SK-N-SH (cell line): ENCODE measurements around the gene TICRR. TPM values are rescaled to one million over a fixed set of nuclear protein-coding genes. Genes with fewer than 3 reads are reported as not detected.

Experiments used
- CTCF ChIA-PET: fragments of 300-600, 350-600 bp; formaldehyde crosslinking; extraction: SDS; loops from one replicate; lab custom pipeline; 2021; lab: Yijun Ruan, JAX
- POLR2A ChIA-PET: fragments of 350-600 bp; sonication (Branson Sonifier 250); formaldehyde crosslinking; extraction: SDS; loops from one replicate; lab custom pipeline; 2020; ENCODE audit warnings: antibody characterized with exemption, inconsistent platforms; lab: Yijun Ruan, JAX
- DNase-seq: peaks from one replicate; pipeline ENCODE4 v3.0.0; 2012
- H2AFZ ChIP-seq: fragments of 200-600 bp; sonication (generic); 2 replicates; pipeline ENCODE4 v1.8.1; 2016; ENCODE audit warnings: antibody characterized with exemption, mild to moderate bottlenecking, low read depth
- H3F3A ChIP-seq: fragments of 200-600 bp; sonication (generic); replicated peaks from 2 replicates; pipeline ENCODE3; 2016; ENCODE audit warnings: antibody characterized with exemption, mild to moderate bottlenecking; ENCODE audit not compliant: insufficient read depth
- H3K27ac ChIP-seq, 2 experiments: fragments of 200-500 bp in 1 of 2; fragments of 200-600 bp in 1 of 2; sonication (Bioruptor generic) in 1 of 2; sonication (generic), shearing (Covaris generic) in 1 of 2; 2 replicates each; pipeline versions ENCODE4 v1.5.1 to v1.6.1; 2014 to 2016; ENCODE audit warnings: low read depth in 2 of 2, inconsistent platforms in 1 of 2, low read length in 1 of 2, mild to moderate bottlenecking in 1 of 2, mixed read lengths in 1 of 2
- H3K27me3 ChIP-seq: fragments of 200-600 bp; sonication (generic), shearing (Covaris generic); 2 replicates; pipeline ENCODE4 v1.6.1; 2016; ENCODE audit warnings: mixed run types; ENCODE audit not compliant: insufficient read depth
- H3K36me3 ChIP-seq, 2 experiments: fragments of 200-500 bp in 1 of 2; fragments of 200-600 bp in 1 of 2; sonication (Bioruptor generic) in 1 of 2; sonication (generic) in 1 of 2; replicated peaks in 1 of 2; 2 replicates each; pipeline versions ENCODE3 to v1.5.1; 2014 to 2016; ENCODE audit warnings: low read length in 1 of 2, mild to moderate bottlenecking in 1 of 2; ENCODE audit not compliant: insufficient read depth in 2 of 2, control insufficient read depth in 1 of 2
- H3K4me1 ChIP-seq, 2 experiments: fragments of 200-500 bp in 1 of 2; fragments of 200-600 bp in 1 of 2; sonication (Bioruptor generic) in 1 of 2; sonication (generic), shearing (Covaris generic) in 1 of 2; 2 replicates each; pipeline versions ENCODE4 v1.5.1 to v1.6.1; 2014 to 2016; ENCODE audit warnings: low read depth in 1 of 2, low read length in 1 of 2, mixed run types in 1 of 2; ENCODE audit not compliant: insufficient read depth in 2 of 2, control insufficient read depth in 1 of 2
- H3K4me2 ChIP-seq: fragments of 200-600 bp; sonication (generic), shearing (Covaris generic); 2 replicates; pipeline ENCODE4 v1.6.1; 2017; ENCODE audit warnings: mixed run types
- H3K4me3 ChIP-seq, 2 experiments: fragments of 200-500 bp in 1 of 2; fragments of 200-600 bp in 1 of 2; sonication (Bioruptor generic) in 1 of 2; sonication (generic), shearing (Covaris generic) in 1 of 2; 2 replicates each; pipeline versions ENCODE4 v1.5.1 to v1.8.1; 2014 to 2016; ENCODE audit warnings: low read depth in 2 of 2, inconsistent platforms in 1 of 2, low read length in 1 of 2, mild to moderate bottlenecking in 1 of 2, mixed read lengths in 1 of 2, moderate library complexity in 1 of 2
- H3K79me2 ChIP-seq: fragments of 200-600 bp; sonication (generic); 2 replicates; pipeline ENCODE4 v1.8.1; 2017; ENCODE audit warnings: mild to moderate bottlenecking; ENCODE audit not compliant: insufficient read depth
- H3K9ac ChIP-seq: fragments of 200-600 bp; sonication (generic); 2 replicates; pipeline ENCODE4 v1.6.1; 2017; ENCODE audit warnings: mixed run types
- H3K9me2 ChIP-seq: fragments of 200-600 bp; sonication (generic); 2 replicates; pipeline ENCODE4 v1.6.1; 2017; ENCODE audit warnings: mixed run types
- H3K9me3 ChIP-seq: fragments of 200-600 bp; sonication (generic); 2 replicates; pipeline ENCODE4 v1.6.1; 2017; ENCODE audit warnings: mixed run types, mild to moderate bottlenecking, moderate library complexity
- H4K20me1 ChIP-seq: fragments of 200-600 bp; sonication (generic); 2 replicates; pipeline ENCODE4 v1.6.1; 2017; ENCODE audit warnings: mild to moderate bottlenecking, mixed run types; ENCODE audit not compliant: insufficient read depth
- CHD2 ChIP-seq: fragments of 150-350 bp; IDR thresholded peaks from 2 replicates; pipeline ENCODE4 v1.6.1; 2018; ENCODE audit warnings: low read length; ENCODE audit not compliant: partially characterized antibody
- EZH2phosphoT487 ChIP-seq: fragments of 200-600 bp; sonication (generic); IDR thresholded peaks from 2 replicates; pipeline ENCODE4 v1.6.1; 2017; ENCODE audit warnings: low read depth, mixed run types, mild to moderate bottlenecking, antibody characterized with exemption, moderate library complexity, borderline replicate concordance
- FOXJ3 ChIP-seq: sonication (generic); formaldehyde crosslinking; IDR thresholded peaks from 2 replicates; pipeline ENCODE4 v1.5.1; 2020; ENCODE audit warnings: mild to moderate bottlenecking, missing genetic modification reagents
- GABPA ChIP-seq: IDR thresholded peaks from 2 replicates; pipeline ENCODE4 v1.4.0; 2012; ENCODE audit warnings: low read depth, mild to moderate bottlenecking
- GATA2 ChIP-seq: sonication (generic); formaldehyde crosslinking; IDR thresholded peaks from 2 replicates; pipeline ENCODE4 v1.5.0; 2020; ENCODE audit warnings: mild to moderate bottlenecking, missing genetic modification reagents
- MXI1 ChIP-seq: IDR thresholded peaks from 2 replicates; pipeline ENCODE4 v1.6.1; 2012; ENCODE audit warnings: mild to moderate bottlenecking, low read depth, low read length, improper control_type of control experiment
- NFIC ChIP-seq: IDR thresholded peaks from 2 replicates; pipeline ENCODE4 v1.4.0; 2012; ENCODE audit warnings: borderline replicate concordance
- NRF1 ChIP-seq: IDR thresholded peaks from 2 replicates; pipeline ENCODE4 v1.6.1; 2012; ENCODE audit warnings: low read depth, mild to moderate bottlenecking, low read length
- POLR2AphosphoS5 ChIP-seq: IDR thresholded peaks from 2 replicates; pipeline ENCODE4 v1.6.1; 2012; ENCODE audit warnings: low read depth, low read length
- RCOR1 ChIP-seq: fragments of 150-350 bp; IDR thresholded peaks from 2 replicates; pipeline ENCODE4 v1.6.1; 2017; ENCODE audit warnings: antibody characterized with exemption, low read length
- TCF12 ChIP-seq: IDR thresholded peaks from 2 replicates; pipeline ENCODE4 v1.4.0; 2012
- WGBS: methylation state at CpG from one replicate; pipeline ENCODE4 v1.1.6; 2017; ENCODE audit warnings: low lambda C conversion rate; 5-methylcytosine and 5-hydroxymethylcytosine counted together
- polyA plus RNA-seq, 3 experiments: library from polyadenylated mRNA; depleted of rRNA; stranded (reverse); fragments of >200 nt; gene quantifications; 2 replicates each; pipeline ENCODE4 v1.2.3, GENCODE V29; 2012
- TF ChIP-seq, protein P1 (sequence below): IDR thresholded peaks from 2 replicates; pipeline ENCODE4 v1.6.1; 2012; ENCODE audit warnings: mild to moderate bottlenecking, low read depth, low read length, moderate library complexity
- TF ChIP-seq, protein P2 (sequence below): IDR thresholded peaks from 2 replicates; pipeline ENCODE4 v1.4.0; 2012; ENCODE audit warnings: low read depth, borderline replicate concordance
- TF ChIP-seq, protein P3 (sequence below): fragments of 200-600 bp; sonication (generic); IDR thresholded peaks from 2 replicates; pipeline ENCODE4 v1.6.1; 2017; ENCODE audit warnings: antibody characterized with exemption, mild to moderate bottlenecking, moderate library complexity

Gene TICRR
- polyA plus RNA-seq, 1 of the 3 experiments (the other 2 are of a cell fraction) = 3.2 TPM

DNA sequence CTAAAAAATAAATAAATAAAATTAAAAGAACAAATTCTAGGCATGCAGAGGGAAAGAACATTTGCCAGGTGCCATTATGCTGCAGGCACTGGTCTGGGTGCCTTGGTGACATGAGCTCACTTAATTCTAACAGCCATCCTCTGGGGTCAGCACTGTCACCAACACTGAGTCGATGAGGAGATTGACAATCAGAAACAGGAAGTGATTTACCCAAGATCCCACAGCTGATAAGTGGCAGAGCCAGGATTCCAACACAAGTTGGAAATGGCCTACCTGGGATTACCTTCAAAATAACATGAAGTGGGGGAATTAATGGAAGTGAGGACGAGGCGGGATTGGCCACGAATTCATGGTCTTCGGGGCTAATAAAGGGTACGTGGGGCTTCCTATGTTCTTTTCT, 100.3 kb downstream of the TICRR start:
- peaks cover 5 to 22% of the 10 kb centered on the region in 2 experiments; a peak in 2 of 4 replicates for H3K4me1 ChIP-seq
- TF ChIP-seq EZH2phosphoT487 = no peak
- TF ChIP-seq CHD2 = no peak
- TF ChIP-seq GATA2 (CRISPR knock-in tag) = no peak
- no peak for TF ChIP-seq POLR2AphosphoS5
- no peak for TF ChIP-seq NRF1
- no peak for TF ChIP-seq GABPA
- TF ChIP-seq, protein P1, sequence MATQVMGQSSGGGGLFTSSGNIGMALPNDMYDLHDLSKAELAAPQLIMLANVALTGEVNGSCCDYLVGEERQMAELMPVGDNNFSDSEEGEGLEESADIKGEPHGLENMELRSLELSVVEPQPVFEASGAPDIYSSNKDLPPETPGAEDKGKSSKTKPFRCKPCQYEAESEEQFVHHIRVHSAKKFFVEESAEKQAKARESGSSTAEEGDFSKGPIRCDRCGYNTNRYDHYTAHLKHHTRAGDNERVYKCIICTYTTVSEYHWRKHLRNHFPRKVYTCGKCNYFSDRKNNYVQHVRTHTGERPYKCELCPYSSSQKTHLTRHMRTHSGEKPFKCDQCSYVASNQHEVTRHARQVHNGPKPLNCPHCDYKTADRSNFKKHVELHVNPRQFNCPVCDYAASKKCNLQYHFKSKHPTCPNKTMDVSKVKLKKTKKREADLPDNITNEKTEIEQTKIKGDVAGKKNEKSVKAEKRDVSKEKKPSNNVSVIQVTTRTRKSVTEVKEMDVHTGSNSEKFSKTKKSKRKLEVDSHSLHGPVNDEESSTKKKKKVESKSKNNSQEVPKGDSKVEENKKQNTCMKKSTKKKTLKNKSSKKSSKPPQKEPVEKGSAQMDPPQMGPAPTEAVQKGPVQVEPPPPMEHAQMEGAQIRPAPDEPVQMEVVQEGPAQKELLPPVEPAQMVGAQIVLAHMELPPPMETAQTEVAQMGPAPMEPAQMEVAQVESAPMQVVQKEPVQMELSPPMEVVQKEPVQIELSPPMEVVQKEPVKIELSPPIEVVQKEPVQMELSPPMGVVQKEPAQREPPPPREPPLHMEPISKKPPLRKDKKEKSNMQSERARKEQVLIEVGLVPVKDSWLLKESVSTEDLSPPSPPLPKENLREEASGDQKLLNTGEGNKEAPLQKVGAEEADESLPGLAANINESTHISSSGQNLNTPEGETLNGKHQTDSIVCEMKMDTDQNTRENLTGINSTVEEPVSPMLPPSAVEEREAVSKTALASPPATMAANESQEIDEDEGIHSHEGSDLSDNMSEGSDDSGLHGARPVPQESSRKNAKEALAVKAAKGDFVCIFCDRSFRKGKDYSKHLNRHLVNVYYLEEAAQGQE = no peak
- TF ChIP-seq RCOR1 = no peak
- TF ChIP-seq FOXJ3 (CRISPR knock-in tag) = no peak
- TF ChIP-seq TCF12 = no peak
- TF ChIP-seq, protein P2, sequence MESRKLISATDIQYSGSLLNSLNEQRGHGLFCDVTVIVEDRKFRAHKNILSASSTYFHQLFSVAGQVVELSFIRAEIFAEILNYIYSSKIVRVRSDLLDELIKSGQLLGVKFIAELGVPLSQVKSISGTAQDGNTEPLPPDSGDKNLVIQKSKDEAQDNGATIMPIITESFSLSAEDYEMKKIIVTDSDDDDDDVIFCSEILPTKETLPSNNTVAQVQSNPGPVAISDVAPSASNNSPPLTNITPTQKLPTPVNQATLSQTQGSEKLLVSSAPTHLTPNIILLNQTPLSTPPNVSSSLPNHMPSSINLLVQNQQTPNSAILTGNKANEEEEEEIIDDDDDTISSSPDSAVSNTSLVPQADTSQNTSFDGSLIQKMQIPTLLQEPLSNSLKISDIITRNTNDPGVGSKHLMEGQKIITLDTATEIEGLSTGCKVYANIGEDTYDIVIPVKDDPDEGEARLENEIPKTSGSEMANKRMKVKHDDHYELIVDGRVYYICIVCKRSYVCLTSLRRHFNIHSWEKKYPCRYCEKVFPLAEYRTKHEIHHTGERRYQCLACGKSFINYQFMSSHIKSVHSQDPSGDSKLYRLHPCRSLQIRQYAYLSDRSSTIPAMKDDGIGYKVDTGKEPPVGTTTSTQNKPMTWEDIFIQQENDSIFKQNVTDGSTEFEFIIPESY = no peak
- no peak for TF ChIP-seq MXI1
- TF ChIP-seq, protein P3, sequence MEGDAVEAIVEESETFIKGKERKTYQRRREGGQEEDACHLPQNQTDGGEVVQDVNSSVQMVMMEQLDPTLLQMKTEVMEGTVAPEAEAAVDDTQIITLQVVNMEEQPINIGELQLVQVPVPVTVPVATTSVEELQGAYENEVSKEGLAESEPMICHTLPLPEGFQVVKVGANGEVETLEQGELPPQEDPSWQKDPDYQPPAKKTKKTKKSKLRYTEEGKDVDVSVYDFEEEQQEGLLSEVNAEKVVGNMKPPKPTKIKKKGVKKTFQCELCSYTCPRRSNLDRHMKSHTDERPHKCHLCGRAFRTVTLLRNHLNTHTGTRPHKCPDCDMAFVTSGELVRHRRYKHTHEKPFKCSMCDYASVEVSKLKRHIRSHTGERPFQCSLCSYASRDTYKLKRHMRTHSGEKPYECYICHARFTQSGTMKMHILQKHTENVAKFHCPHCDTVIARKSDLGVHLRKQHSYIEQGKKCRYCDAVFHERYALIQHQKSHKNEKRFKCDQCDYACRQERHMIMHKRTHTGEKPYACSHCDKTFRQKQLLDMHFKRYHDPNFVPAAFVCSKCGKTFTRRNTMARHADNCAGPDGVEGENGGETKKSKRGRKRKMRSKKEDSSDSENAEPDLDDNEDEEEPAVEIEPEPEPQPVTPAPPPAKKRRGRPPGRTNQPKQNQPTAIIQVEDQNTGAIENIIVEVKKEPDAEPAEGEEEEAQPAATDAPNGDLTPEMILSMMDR = no peak
- TF ChIP-seq NFIC = no peak
- no peaks in the 10 kb centered on the region for H3K9me3 ChIP-seq
- H3K9ac ChIP-seq = no peak overlapping the region
- DNase-seq = no peak
- no peak overlapping the region for H3K4me2 ChIP-seq
- no peaks in the 10 kb centered on the region for H3K79me2 ChIP-seq
- 80% methylated on average over 6 of the region's 6 CpGs for WGBS
- no peak overlapping the region for H3K4me3 ChIP-seq
- no peak overlapping the region for H3K27ac ChIP-seq
- no peaks in the 10 kb centered on the region for H3K9me2 ChIP-seq
- no peaks in the 10 kb centered on the region for H4K20me1 ChIP-seq
- H2AFZ ChIP-seq = no peak overlapping the region
- ChIA-PET CTCF (interaction anchor here (1.3 kb wide), 1 partner anchor 29 kb away, joined by 7 read pairs; no protein-coding TSS in a partner anchor), POLR2A (no interaction called here)
- H3K27me3 ChIP-seq = no peaks in the 10 kb centered on the region
- H3K36me3 ChIP-seq = no peaks in the 10 kb centered on the region
- H3F3A ChIP-seq = peaks cover 9% of the 10 kb centered on the region
